H1 (cell line): ENCODE results near the gene C3orf52. TPM values are rescaled to one million over a fixed set of nuclear protein-coding genes. Genes with fewer than 3 reads are reported as not detected.

Experiments
- CTCF ChIA-PET: fragments of 300-600 bp; sonication (Branson Sonifier 250); formaldehyde crosslinking; loops from one replicate; lab custom pipeline; 2021; ENCODE audit not compliant: partially characterized antibody; lab: Charles Lee
- POLR2A ChIA-PET: fragments of 300-600 bp; sonication (Branson Sonifier 250); formaldehyde crosslinking; loops from one replicate; lab custom pipeline; 2021; ENCODE audit warnings: inconsistent platforms; ENCODE audit not compliant: partially characterized antibody; lab: Charles Lee
- DNase-seq, 2 experiments: peaks; one replicate each; pipeline versions ENCODE4 v3.0.0 to v3.0.0-alpha.2; 2010 to 2022; ENCODE audit warnings: low spot score in 2 of 2, low read depth in 1 of 2, mixed read lengths in 1 of 2
- FAIRE-seq: peaks from 2 replicates; lab custom pipeline; 2011; peaks lifted over from hg19 to GRCh38; lab: Jason Lieb, UNC
- H2AFZ ChIP-seq: 2 replicates; pipeline ENCODE4 v1.8.1; 2012; ENCODE audit warnings: low read length, inconsistent platforms
- H2AK5ac ChIP-seq: 2 replicates; pipeline ENCODE4 v1.6.1; 2013; ENCODE audit warnings: low read depth, low read length
- H2BK120ac ChIP-seq: replicated peaks from 2 replicates; pipeline ENCODE3; 2013; ENCODE audit warnings: low read depth, low read length, inconsistent platforms
- H2BK12ac ChIP-seq: 2 replicates; pipeline ENCODE4 v1.6.1; 2013; ENCODE audit warnings: low read depth, low read length
- H2BK15ac ChIP-seq: 2 replicates; pipeline ENCODE4 v1.6.1; 2013; ENCODE audit warnings: low read length
- H2BK20ac ChIP-seq: 2 replicates; pipeline ENCODE4 v1.6.1; 2013; ENCODE audit warnings: low read length
- H2BK5ac ChIP-seq: 2 replicates; pipeline ENCODE4 v1.6.1; 2013; ENCODE audit warnings: low read depth, low read length
- H3K14ac ChIP-seq: 2 replicates; pipeline ENCODE4 v1.6.1; 2013; ENCODE audit warnings: inconsistent platforms; ENCODE audit not compliant: insufficient read length
- H3K18ac ChIP-seq: 2 replicates; pipeline ENCODE4 v1.6.1; 2013; ENCODE audit warnings: low read length; ENCODE audit errors: extremely low read depth
- H3K23ac ChIP-seq: 2 replicates; pipeline ENCODE4 v1.6.1; 2013; ENCODE audit warnings: inconsistent platforms; ENCODE audit not compliant: insufficient read length
- H3K23me2 ChIP-seq: 2 replicates; pipeline ENCODE4 v1.6.1; 2013; ENCODE audit warnings: low read depth, low read length
- H3K27ac ChIP-seq: 2 replicates; pipeline ENCODE4 v1.6.1; 2011; ENCODE audit warnings: low read depth, low read length, inconsistent platforms
- H3K27me3 ChIP-seq, 4 experiments: replicated peaks in 1 of 4; 1 replicate in 1 of 4; 2 replicates in 3 of 4; pipeline versions ENCODE4 v1.6.1 to v1.8.1; 2011 to 2013; ENCODE audit warnings: low read length in 3 of 4, mild to moderate bottlenecking in 3 of 4, inconsistent platforms in 2 of 4, mixed read lengths in 2 of 4, moderate library complexity in 1 of 4; ENCODE audit not compliant: control insufficient read depth in 3 of 4, insufficient read depth in 3 of 4; ENCODE audit errors: extremely low read depth in 1 of 4
- H3K36me3 ChIP-seq, 4 experiments: 2 replicates each; pipeline versions ENCODE4 v1.6.1 to v1.8.1; 2011 to 2013; ENCODE audit warnings: mild to moderate bottlenecking in 4 of 4, low read length in 3 of 4, moderate library complexity in 2 of 4, control low read depth in 1 of 4, inconsistent platforms in 1 of 4; ENCODE audit not compliant: insufficient read depth in 4 of 4, control insufficient read depth in 2 of 4
- H3K4ac ChIP-seq: replicated peaks from 2 replicates; pipeline ENCODE3; 2013; ENCODE audit warnings: low read length, low read depth, mixed read lengths, inconsistent platforms; ENCODE audit not compliant: insufficient read length
- H3K4me1 ChIP-seq, 4 experiments: replicated peaks in 1 of 4; 1 replicate in 1 of 4; 2 replicates in 3 of 4; pipeline versions ENCODE4 v1.6.1 to v1.8.1; 2011 to 2013; ENCODE audit warnings: low read length in 3 of 4, inconsistent platforms in 2 of 4, mixed read lengths in 1 of 4; ENCODE audit not compliant: insufficient read depth in 4 of 4, control insufficient read depth in 3 of 4
- H3K4me2 ChIP-seq, 2 experiments: 2 replicates each; pipeline versions ENCODE4 v1.6.1 to v1.8.1; 2011 to 2013; ENCODE audit warnings: low read depth in 2 of 2, low read length in 2 of 2, control low read depth in 1 of 2, inconsistent platforms in 1 of 2, mild to moderate bottlenecking in 1 of 2; ENCODE audit not compliant: insufficient read depth in 1 of 2
- H3K4me3 ChIP-seq, 4 experiments: fragments of 200-600, 300-600 bp in 1 of 4; sonication (generic), shearing (Covaris generic), sonication (Bioruptor Twin) in 1 of 4; 2 replicates each; pipeline versions ENCODE4 v1.5.1 to v1.8.1; 2011 to 2016; ENCODE audit warnings: low read length in 4 of 4, low read depth in 3 of 4, control low read depth in 2 of 4, inconsistent platforms in 2 of 4, mild to moderate bottlenecking in 2 of 4, mixed read lengths in 1 of 4, moderate library complexity in 1 of 4; ENCODE audit not compliant: insufficient read depth in 2 of 4; ENCODE audit errors: extremely low read depth in 1 of 4
- H3K56ac ChIP-seq: replicated peaks from 2 replicates; pipeline ENCODE3; 2013; ENCODE audit warnings: low read depth, mild to moderate bottlenecking, mixed read lengths, low read length, inconsistent platforms; ENCODE audit not compliant: insufficient read length
- H3K79me1 ChIP-seq: 2 replicates; pipeline ENCODE4 v1.6.1; 2013; ENCODE audit warnings: low read depth, low read length, control low read depth
- H3K79me2 ChIP-seq, 2 experiments: 2 replicates each; pipeline versions ENCODE4 v1.6.1 to v1.8.1; 2012 to 2013; ENCODE audit warnings: low read length in 2 of 2, mild to moderate bottlenecking in 2 of 2, inconsistent platforms in 1 of 2; ENCODE audit not compliant: insufficient read depth in 2 of 2, control insufficient read depth in 1 of 2
- H3K9ac ChIP-seq, 4 experiments: replicated peaks in 1 of 4; 1 replicate in 1 of 4; 2 replicates in 3 of 4; pipeline versions ENCODE4 v1.6.1 to v1.8.1; 2011 to 2013; ENCODE audit warnings: low read depth in 3 of 4, low read length in 3 of 4, control low read depth in 2 of 4, mild to moderate bottlenecking in 2 of 4, moderate library complexity in 2 of 4, inconsistent platforms in 1 of 4; ENCODE audit errors: extremely low read depth in 1 of 4
- H3K9me3 ChIP-seq, 2 experiments: 2 replicates each; pipeline versions ENCODE4 v1.6.1 to v1.8.1; 2012 to 2013; ENCODE audit warnings: mild to moderate bottlenecking in 2 of 2, moderate library complexity in 2 of 2, control low read depth in 1 of 2, inconsistent platforms in 1 of 2, low read depth in 1 of 2, low read length in 1 of 2, mixed read lengths in 1 of 2; ENCODE audit not compliant: insufficient read depth in 2 of 2
- H4K20me1 ChIP-seq, 2 experiments: replicated peaks in 1 of 2; 2 replicates each; pipeline versions ENCODE3 to v1.8.1; 2011 to 2013; ENCODE audit warnings: inconsistent platforms in 2 of 2, low read length in 2 of 2, mild to moderate bottlenecking in 1 of 2; ENCODE audit not compliant: insufficient read depth in 2 of 2, control insufficient read depth in 1 of 2
- H4K5ac ChIP-seq: 2 replicates; pipeline ENCODE4 v1.6.1; 2013; ENCODE audit warnings: low read length, low read depth, mixed read lengths, inconsistent platforms; ENCODE audit not compliant: insufficient read length
- H4K8ac ChIP-seq: 2 replicates; pipeline ENCODE4 v1.8.0; 2013; ENCODE audit warnings: mild to moderate bottlenecking, moderate library complexity, low read length, inconsistent platforms; ENCODE audit not compliant: insufficient read depth; ENCODE audit errors: extremely low read depth
- H4K91ac ChIP-seq: replicated peaks from 2 replicates; pipeline ENCODE3; 2013; ENCODE audit warnings: low read length, mixed read lengths, inconsistent platforms; ENCODE audit not compliant: insufficient read length
- BCL11A ChIP-seq, 2 experiments: IDR thresholded peaks; one replicate each; pipeline ENCODE4 v1.6.1; 2011; ENCODE audit warnings: low read depth in 2 of 2, low read length in 2 of 2, mild to moderate bottlenecking in 2 of 2
- CEBPB ChIP-seq: IDR thresholded peaks from 2 replicates; pipeline ENCODE4 v1.6.1; 2012; ENCODE audit warnings: low read depth, low read length
- E2F6 ChIP-seq: IDR thresholded peaks from 2 replicates; pipeline ENCODE4 v1.6.1; 2012; ENCODE audit warnings: inconsistent platforms
- EP300 ChIP-seq, 2 experiments: IDR thresholded peaks; 1 replicate in 1 of 2; 2 replicates in 1 of 2; pipeline ENCODE4 v1.6.1; 2011 to 2012; ENCODE audit warnings: low read depth in 2 of 2, low read length in 2 of 2, mild to moderate bottlenecking in 2 of 2, borderline replicate concordance in 1 of 2, inconsistent platforms in 1 of 2, moderate library complexity in 1 of 2
- EZH2 ChIP-seq: fragments of 200-600 bp; sonication (generic); IDR thresholded peaks from 2 replicates; pipeline ENCODE4 v1.7.1; 2012; ENCODE audit warnings: low read depth, mild to moderate bottlenecking, moderate library complexity, low read length, inconsistent platforms; ENCODE audit not compliant: severe bottlenecking
- JUND ChIP-seq: IDR thresholded peaks from 2 replicates; pipeline ENCODE4 v1.6.1; 2011; ENCODE audit warnings: mild to moderate bottlenecking, improper control_type of control experiment, low read length
- KDM5A ChIP-seq: fragments of 200-600 bp; IDR thresholded peaks from 2 replicates; pipeline ENCODE4 v1.7.1; 2012; ENCODE audit warnings: mild to moderate bottlenecking, low read length, inconsistent platforms, mixed read lengths
- NRF1 ChIP-seq: IDR thresholded peaks from 2 replicates; pipeline ENCODE4 v1.6.1; 2011; ENCODE audit warnings: mild to moderate bottlenecking, low read depth, low read length, improper control_type of control experiment
- RBBP5 ChIP-seq: IDR thresholded peaks from 2 replicates; pipeline ENCODE4 v1.7.1; 2012; ENCODE audit warnings: low read depth, mild to moderate bottlenecking, inconsistent platforms, low read length, moderate library complexity, borderline replicate concordance
- TBP ChIP-seq: IDR thresholded peaks from 2 replicates; pipeline ENCODE4 v1.6.1; 2011; ENCODE audit warnings: low read depth, low read length, improper control_type of control experiment
- YY1 ChIP-seq: IDR thresholded peaks from 2 replicates; pipeline ENCODE4 v1.6.1; 2011; ENCODE audit warnings: low read depth, mild to moderate bottlenecking, low read length
- ZNF274 ChIP-seq: IDR thresholded peaks from 2 replicates; pipeline ENCODE4 v1.7.0; 2012; ENCODE audit warnings: low read length, borderline replicate concordance; ENCODE audit errors: extremely low read depth
- WGBS, 2 experiments: shearing (Covaris generic) in 1 of 2; methylation state at CpG; one replicate each; pipeline versions ENCODE4 v1.1.6 to v1.1.7; 2013 to 2015; ENCODE audit warnings: low lambda C conversion rate in 2 of 2, mixed read lengths in 2 of 2, inconsistent platforms in 1 of 2, low coverage in 1 of 2, missing lambda C conversion rate in 1 of 2; ENCODE audit not compliant: insufficient replicate concordance in 2 of 2, insufficient coverage in 1 of 2, insufficient read length in 1 of 2; ENCODE audit errors: extremely low coverage in 1 of 2, missing lambda C conversion rate in 1 of 2; 5-methylcytosine and 5-hydroxymethylcytosine counted together
- polyA plus RNA-seq, 7 experiments: library from polyadenylated mRNA; depleted of rRNA in 3 of 7; stranded (reverse) in 5 of 7; unstranded in 2 of 7; fragments of >200 nt in 5 of 7; fragments of 200-250 nt in 2 of 7; gene quantifications; 1 replicate in 5 of 7; 2 replicates in 1 of 7; 4 replicates in 1 of 7; pipeline versions ENCODE4 v1.2.1 to v1.2.3, GENCODE V29; 2011 to 2013; ENCODE audit warnings: missing spikeins in 2 of 7, mixed read lengths in 2 of 7
- total RNA-seq: library from RNA; stranded (reverse); fragmentation: NEBNext Ultra II Directional; extraction: Animal tissue kit (Norgen Biotek cat#: 25700); gene quantifications from 2 replicates; pipeline ENCODE4 v1.2.1, GENCODE V29; 2021

Gene C3orf52
- total and polyA plus RNA-seq, 2 of the 8 experiments (the other 6 are each of a cell fraction or from before 2014, with no cell fraction given): 9.7 to 13.1 TPM

- Histone ChIP-seq H3K4ac (no peak overlapping the region), H3K4me1 (peaks cover 0 to 16% (median 11%) of the 10 kb centered on the region in 4 experiments; a peak in 5 of 7 replicates), H2BK12ac (0 out of 2 replicates have a peak overlapping the region, but pooled peaks have one; percentile 11), H3K56ac (no peak overlapping the region), H4K20me1 (no peaks in the 10 kb centered on the region), H4K8ac (no peak overlapping the region), H3K14ac (no peak overlapping the region), H3K4me2 (no peak overlapping the region; a peak in 1 of 4 replicates), H2AFZ (no peak overlapping the region), H3K79me1 (no peaks in the 10 kb centered on the region), H3K4me3 (no peak overlapping the region), H4K5ac (no peak overlapping the region), H3K23me2 (no peaks in the 10 kb centered on the region), H2AK5ac (no peak overlapping the region), H2BK120ac (no peak overlapping the region), H3K9ac (no peak overlapping the region), H3K27ac (no peak overlapping the region), H4K91ac (no peak overlapping the region), H3K23ac (no peak overlapping the region), H2BK5ac (no peak overlapping the region), H3K18ac (no peak overlapping the region; the same call in 1 of the 2 replicates), H3K36me3 (no peaks in the 10 kb centered on the region; a peak in 1 of 8 replicates), H2BK20ac (no peak overlapping the region), H3K79me2 (no peaks in the 10 kb centered on the region), H2BK15ac (no peak overlapping the region), H3K9me3 (no peaks in the 10 kb centered on the region), H3K27me3 (no peaks in the 10 kb centered on the region)
- ChIA-PET CTCF (interaction anchor here (0.6 to 5.1 kb wide), 13 partner anchors 9 to 910 kb away, joined by 3 to 31 read pairs (median 4); partner anchors contain the start of gene SLC9C1), POLR2A (interaction anchor here (1.3 kb wide), 1 partner anchor 265 kb away, joined by 4 read pairs; no protein-coding TSS in a partner anchor)
- FAIRE-seq: no peak
- WGBS, 2 experiments: 80% methylated on average over 4 of the region's 5 CpGs; no CpG with 5 or more reads in 1 of the 2 experiments
- DNase-seq: no peak
- TF ChIP-seq RBBP5: no peak
- no peak for TF ChIP-seq ZNF274
- no peak for TF ChIP-seq JUND
- TF ChIP-seq CEBPB: no peak
- no peak for TF ChIP-seq BCL11A (IDR thresholded peaks at IDR 0.05; ENCODE audit: low read depth in 2 of 2, low read length in 2 of 2)
- TF ChIP-seq EP300 (IDR thresholded peaks at IDR 0.05; ENCODE audit: borderline replicate concordance in 1 of 2, low read depth in 2 of 2, low read length in 2 of 2): no peak
- no peak for TF ChIP-seq NRF1
- no peak for TF ChIP-seq EZH2
- no peak for TF ChIP-seq TBP
- no peak for TF ChIP-seq KDM5A
- no peak for TF ChIP-seq YY1
- no peak for TF ChIP-seq E2F6
These were observed 38.9 kb downstream of the C3orf52 start for GRCh38 chr3:112124907-112125607.
